ENCODE data around the gene TRIM33.
"Not testable (repeated sequence)": the region's sequence is repeated elsewhere in the genome, so short reads cannot be mapped to it uniquely, and the experiment has no call there.

The TRIM33 gene

DNA sequence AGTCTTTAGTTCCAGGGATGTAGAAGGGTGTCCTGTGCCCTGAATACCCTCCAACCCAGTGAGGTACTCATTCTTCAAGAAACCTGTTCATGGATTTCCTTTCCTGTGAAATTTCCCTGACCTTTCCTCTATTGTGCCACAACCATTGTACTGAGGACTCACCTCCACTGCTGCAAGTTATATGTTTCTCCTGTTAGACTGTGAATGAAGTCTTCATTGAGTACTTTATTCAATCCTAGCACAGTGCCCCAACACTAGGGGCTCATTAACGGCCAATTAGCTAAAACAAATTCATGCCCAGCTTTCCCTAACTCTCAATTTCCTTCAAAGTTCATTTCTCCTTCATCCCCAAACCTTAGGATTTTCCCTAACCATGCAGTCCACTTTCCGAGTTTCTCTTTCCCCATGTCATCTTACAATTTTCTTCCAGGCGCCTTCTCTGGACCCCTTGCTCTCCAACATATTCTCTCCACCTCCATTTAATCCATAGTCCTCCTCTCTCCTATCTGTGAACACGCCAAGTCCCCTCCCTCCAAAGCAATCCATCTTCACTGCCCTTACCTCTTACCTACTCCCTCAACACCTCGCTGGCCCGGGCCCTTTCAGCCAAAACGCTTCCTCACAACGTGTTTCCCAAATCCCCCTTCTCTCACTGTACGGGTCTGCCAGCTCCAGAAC is 1.3 kb downstream of the TRIM33 start:
- no peak for DNase-seq

GRCh38 chr1:114508386-114508898 is 2.6 kb downstream of the TRIM33 start:
- DNase-seq = no peak

- no peak for DNase-seq
Observed at GRCh38 chr1:114507513-114507912, 3.5 kb downstream of the TRIM33 start.

DNA sequence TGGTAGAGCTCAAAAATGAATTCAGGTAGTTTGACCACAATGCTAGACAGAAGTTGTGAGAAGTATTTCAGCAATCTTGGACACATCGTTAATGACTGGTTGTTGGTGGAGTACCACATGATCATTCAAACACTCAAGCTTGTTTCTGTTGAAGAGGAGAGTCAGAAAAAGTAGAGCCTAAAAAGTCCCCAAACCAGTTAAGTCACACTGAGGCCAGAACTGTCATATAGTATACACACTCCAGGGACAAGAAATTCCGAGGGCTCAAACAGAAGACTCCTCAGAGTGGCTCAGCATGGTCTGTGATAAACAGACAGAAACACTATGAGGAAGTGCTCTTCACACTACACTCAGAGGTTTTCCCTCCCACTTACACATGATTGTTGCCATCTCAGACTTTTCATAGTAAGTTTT is 5.8 kb downstream of the TRIM33 start:
- DNase-seq = peak; percentile 67

DNA sequence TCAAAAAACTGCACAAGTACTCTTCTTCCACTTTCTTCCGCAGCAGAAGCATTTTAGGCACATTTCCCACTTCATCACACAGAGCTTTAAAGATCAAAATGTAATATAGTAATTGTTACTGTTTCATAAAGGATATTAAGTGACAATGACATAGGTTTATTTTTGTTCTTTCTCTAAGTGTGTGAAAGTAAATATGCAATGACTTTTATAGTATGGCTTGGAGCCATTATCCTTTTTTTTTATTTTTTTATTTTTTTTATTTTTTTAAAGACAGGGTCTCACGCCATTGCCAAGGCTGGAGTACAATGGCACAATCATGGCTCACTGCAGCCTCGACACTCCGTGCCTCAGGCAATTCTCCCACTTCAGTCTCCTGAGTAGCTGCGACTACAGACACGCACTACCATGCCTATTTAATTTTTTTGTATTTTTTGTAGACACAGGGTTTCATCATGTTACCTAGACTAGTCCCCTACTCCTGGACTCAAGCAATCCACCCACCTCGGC is 7.0 kb downstream of the TRIM33 start:
- no peak for DNase-seq

DNA sequence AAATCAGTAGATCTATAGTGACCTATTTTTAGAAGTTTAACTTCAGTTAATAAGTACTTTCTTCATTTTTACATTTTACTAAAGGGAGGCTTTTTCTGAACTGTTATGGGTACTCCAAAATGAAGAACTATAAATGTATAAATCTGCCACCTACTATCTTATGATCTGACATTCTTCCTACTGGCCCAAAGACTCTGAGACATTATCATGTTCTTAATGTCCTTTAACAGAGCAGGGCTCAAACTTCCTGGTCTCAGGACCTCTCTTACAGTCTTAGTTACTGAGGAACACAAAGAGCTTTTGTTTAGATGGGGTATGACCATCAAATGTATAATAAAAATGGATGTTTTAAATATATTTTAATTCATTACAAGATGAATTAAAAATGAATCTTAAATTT is 8.9 kb downstream of the TRIM33 start:
- no peak for DNase-seq

DNA sequence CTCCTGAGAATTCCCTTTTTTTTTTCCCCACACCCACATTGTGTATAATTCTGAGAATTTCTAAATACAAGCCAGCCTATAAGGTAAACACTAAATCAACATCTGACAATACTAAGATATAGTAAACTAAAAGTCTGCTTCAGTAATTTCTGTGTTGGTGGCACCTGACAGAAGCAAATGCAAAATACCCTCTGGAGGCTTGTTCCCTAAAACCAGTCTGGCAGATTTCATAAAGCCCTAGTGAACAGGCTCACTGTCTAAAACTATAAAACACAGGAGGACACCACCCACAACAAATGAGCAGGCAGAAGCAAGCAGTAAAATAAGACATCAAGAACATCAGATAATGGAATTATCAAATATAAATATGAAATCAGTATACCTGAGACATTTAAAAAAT is 11.5 kb downstream of the TRIM33 start:
- DNase-seq = peak; percentile 36

- no peak for DNase-seq
Observed at GRCh38 chr1:114496089-114496488, 14.9 kb downstream of the TRIM33 start.

- DNase-seq = no peak
Observed at GRCh38 chr1:114495486-114495885, 15.5 kb downstream of the TRIM33 start.

GRCh38 chr1:114492978-114493377 is 18.0 kb downstream of the TRIM33 start:
- no peak for DNase-seq

GRCh38 chr1:114490274-114490693 is 20.7 kb downstream of the TRIM33 start:
- peak; percentile 18 for DNase-seq

DNA sequence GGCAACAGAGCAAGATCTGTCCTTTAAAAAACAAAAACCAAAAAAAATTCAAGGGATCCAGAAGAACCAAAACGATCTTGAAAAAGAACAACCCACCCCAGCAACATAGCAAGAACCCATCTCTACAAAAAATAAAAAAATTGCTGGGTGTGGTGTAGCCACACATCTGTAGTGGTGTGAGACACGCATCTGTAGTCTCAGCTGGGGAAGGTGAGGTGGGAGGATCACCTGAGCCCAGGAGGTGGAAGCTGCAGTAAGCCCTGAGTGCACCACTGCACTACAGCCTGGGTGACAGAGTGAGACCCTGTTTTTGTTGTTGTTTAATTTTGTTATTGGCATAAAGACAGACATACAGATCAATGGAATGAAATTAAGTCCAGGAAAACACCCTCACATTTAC is 22.3 kb downstream of the TRIM33 start:
- DNase-seq = no peak

DNA sequence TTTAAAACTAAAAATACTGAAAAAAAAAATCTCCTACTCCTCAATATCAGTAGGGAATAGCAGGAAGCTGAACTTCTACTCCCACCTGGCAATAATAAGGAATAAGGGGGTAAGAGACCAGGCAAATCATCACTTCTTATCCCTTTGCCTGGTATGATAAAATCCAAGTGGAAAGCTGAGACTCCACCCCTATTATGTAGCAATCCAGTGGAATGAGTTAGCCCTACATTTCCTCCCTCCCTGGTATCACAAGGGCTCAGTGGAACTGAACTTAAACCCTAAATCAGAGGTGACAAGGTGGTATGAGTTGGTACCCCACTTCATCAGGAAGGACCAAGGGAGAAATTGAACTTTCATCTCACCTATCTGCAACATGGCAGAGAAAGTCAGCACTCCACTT is 25.7 kb downstream of the TRIM33 start:
- DNase-seq = no peak

- peak; percentile 84 for DNase-seq
Observed at GRCh38 chr1:114482585-114482984, 28.4 kb downstream of the TRIM33 start.

DNA sequence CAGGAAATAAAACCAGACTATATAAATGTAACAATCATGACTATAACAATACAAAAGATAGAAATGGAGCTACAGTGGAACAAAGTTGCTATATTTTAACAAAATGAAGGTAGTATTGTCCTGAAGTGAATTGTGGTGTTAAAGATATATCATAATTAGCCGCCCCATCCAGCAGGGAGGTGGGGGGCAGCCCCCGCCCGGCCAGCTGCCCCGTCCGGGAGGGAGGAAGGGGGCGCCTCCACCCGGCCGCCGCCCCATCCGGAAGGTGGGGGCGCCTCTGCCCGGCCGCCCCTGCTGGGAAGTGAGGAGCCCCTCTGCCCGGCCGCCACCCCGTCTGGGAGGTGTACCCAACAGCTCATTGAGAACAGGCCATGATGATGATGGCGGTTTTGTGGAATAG is 31.4 kb downstream of the TRIM33 start:
- DNase-seq = not testable (repeated sequence)

DNA sequence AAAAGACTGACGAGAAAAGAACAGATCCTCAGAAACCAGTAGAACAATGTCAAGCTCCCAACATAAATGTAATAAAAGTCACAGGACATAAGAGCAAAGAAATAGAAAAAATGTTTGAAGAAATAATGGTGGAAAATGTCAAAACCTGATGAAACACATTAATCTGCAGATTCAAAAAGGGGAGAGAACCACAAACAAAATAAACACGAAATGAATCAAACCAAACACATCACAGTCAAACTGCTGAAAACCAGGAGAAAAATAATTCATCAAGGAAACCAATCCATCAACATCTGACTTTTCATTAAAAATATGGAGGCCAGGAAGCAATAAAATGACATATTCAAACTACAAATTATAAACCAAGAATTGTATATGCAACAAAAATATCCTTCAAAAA is 31.9 kb downstream of the TRIM33 start:
- DNase-seq = no peak

DNA sequence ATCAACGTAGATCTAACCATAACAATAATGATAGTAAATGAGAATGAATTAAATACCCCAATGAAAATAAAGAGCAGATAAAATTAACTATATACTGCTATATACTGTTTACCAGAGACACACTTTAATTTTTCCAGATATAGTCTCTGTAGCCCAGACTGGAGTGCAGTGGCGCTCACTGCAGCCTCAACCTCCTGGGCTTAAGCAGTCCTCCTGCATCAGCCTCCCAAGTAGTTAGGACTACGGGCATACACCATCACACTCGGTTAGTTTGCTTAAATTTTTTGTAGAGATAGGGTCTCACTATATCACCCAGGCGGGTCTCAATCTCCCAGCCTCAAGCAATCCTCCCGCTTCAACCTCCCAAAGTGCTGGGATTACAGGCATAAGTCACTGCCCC is 37.2 kb downstream of the TRIM33 start:
- DNase-seq = no peak

GRCh38 chr1:114472408-114472807 is 38.6 kb downstream of the TRIM33 start:
- no peak for DNase-seq

DNA sequence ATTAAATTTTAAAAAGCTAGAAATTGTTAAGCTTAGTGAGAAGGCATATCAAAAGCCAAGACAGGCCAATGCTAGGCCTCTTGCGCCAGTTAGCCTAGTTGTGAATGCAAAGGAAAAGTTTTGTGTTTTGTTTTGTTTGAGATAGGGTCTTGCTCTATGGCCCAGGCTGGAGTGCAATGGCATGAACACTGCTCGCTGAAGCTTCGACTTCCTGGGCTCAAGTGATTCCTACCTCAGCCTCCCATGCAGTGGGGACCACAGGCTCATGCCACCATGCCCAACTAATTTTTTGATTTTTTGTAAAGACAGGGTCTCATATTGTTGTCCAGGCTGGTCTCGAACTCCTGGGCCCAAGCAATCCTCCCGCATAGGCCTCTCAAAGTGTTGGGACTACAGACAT is 40.3 kb downstream of the TRIM33 start:
- no peak for DNase-seq

DNA sequence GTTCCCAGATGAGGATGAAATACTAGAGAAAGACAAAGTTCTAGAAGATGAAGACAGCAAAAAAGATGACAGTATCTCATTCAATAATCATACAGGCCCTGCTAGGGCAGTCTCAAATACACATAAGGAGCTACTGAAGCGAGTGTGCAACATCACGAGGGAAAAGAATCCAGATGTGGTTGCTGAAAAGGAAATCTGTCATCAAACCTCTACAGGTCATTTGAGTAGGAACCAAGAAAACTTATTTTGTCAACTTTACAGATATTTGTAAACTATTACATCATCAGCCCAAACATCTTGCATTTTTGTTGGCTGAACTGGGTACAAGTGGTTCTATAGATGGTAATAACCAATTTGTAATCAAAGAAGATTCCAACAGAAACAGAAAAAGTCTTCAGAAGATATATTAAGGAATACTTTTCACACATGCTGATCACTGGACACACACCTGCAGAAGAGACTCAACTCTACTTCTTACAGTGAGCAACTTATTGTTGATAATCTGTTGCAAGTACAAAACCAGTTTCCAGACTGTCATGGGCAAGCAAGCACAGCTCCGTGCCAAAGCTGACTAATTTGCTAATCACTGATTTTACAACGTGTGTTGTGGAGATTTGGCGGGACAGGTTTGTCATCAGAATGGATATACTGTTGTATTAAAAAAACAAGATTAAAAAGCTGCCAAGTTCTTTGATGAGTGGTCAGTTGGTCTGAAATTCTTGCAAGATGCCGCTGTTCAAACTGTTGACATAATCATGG is 42.1 kb downstream of the TRIM33 start:
- DNase-seq = no peak

DNA sequence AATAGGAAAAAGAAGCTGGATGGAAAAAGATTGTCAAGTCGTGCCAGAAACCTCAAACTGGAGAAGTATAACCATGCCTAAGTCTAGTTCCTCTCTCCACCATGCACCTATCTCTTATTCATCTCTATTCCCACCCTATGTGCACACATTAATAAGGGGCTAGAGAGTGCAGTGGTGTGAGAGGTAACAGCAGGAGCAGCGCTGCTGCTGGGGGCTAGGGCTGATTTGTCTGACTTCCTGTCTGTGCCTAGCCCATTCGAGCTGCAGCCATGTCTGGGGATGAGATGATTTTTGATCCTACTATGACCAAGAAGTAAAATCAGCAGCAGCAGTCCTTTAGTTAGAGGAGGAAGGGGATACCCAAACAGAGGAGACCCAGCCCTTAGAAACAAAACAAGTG is 43.0 kb downstream of the TRIM33 start:
- DNase-seq = no peak

DNA sequence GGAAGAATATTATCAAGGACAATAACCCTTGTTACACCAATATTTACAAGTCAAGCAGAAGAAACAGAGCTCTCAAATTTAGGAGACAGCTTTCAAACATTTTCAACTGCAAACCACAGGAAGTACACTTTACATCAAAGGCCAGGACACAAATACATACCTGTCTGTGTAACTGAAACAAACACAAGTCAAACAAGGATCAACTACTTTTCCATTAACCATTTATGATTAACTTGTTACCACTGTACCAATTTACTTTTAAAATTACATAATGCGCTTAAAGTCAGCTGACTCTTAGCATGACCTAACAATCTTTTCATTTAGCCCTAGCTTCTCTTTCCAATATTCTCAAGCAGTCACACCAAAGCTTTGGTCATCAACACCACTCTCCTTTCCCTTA is 43.5 kb downstream of the TRIM33 start:
- peak; percentile 33 for DNase-seq

- DNase-seq = no peak
Observed at GRCh38 chr1:114466334-114467014, 44.5 kb downstream of the TRIM33 start.

GRCh38 chr1:114462963-114463362 is 48.0 kb downstream of the TRIM33 start:
- no peak for DNase-seq
